ENCODE measurements around the gene ZDHHC3.

DNA sequence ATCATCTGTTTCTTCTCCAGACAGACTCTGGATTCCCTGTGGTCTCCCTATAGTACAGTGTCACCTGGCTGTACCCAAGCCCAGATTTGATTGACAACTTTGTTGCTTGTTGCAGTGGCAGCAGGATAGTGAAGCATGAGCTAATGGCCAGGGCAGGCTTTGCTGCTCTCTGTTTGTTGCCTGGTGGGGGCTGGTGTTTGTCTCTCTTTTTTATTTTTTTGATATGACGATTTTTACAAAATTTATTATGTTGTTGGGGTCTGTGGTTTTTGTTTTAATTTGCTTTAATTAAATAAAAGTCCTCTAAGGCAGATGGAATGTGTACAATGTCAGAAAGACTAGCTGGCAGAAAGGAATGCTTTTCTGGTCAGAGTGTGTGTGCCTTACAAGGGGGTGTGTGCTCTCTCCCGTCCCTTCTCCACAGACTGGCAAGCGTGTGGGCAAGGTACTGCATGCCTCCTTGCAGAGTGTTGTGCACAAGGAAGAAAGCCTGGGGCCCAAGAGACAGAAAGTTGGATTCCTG, 34.9 kb upstream of the ZDHHC3 start:
- TF ChIP-seq POLR2A (IDR thresholded peaks at IDR 0.05): no peak
- TF ChIP-seq, protein P1, sequence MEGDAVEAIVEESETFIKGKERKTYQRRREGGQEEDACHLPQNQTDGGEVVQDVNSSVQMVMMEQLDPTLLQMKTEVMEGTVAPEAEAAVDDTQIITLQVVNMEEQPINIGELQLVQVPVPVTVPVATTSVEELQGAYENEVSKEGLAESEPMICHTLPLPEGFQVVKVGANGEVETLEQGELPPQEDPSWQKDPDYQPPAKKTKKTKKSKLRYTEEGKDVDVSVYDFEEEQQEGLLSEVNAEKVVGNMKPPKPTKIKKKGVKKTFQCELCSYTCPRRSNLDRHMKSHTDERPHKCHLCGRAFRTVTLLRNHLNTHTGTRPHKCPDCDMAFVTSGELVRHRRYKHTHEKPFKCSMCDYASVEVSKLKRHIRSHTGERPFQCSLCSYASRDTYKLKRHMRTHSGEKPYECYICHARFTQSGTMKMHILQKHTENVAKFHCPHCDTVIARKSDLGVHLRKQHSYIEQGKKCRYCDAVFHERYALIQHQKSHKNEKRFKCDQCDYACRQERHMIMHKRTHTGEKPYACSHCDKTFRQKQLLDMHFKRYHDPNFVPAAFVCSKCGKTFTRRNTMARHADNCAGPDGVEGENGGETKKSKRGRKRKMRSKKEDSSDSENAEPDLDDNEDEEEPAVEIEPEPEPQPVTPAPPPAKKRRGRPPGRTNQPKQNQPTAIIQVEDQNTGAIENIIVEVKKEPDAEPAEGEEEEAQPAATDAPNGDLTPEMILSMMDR (IDR thresholded peaks at IDR 0.05): no peak

All from breast epithelium (tissue), 3 donors.